Stimulated activated CD8-positive, alpha-beta memory T cell treated with anti-CD3 and anti-CD28 coated beads, Interleukin-2, amount 100 ng/mL, for 1 hour (primary cell): Measurements from ENCODE around the gene MAPK11.

ENCODE experiments used
- DNase-seq, 2 donors: peaks; one replicate each; pipeline ENCODE4 v3.0.0-alpha.2; 2020; ENCODE audit warnings: low read depth in 2 of 2

MAPK11 gene

DNA sequence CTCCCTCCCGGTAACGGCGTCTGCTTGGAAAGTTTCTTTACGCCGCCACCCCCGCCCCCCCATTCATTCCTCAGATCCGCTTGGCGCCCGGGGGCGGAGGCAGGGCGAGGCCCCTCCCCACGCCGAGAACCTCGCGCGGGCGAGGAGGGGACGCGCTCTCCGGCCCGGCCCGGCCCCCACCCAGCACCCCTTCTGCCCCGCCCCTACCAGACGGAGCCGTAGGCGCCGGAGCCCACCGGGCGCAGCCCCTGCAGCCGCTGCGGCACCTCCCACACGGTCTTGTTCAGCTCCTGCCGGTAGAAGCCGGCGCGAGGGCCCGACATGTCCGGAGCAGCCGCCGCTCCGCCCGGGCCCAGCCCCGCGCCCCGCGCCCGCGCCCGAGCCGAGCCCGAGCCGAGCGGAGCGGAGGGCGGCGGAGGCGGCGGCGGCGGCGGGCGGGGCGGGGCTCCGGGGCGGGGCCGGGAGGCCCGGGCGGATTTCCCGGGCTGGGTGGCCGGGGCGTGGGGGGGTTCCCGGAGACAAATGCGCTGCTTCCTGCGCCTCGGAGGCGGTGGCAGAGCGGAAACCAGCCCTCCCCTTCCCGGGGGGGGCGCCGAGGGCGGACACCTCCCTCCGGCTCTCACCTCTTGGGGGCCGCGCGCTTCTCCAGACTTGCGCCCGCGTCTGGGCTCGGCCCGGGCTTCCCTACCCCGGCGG lies at the start of gene MAPK11:
Gene MAPK11, minus strand, starts transcription at position 411 of the 696 bp plus-strand sequence. Its CDS starts 88 bp downstream, at position 323.
- DNase-seq, result peak; percentile 36 to 53

DNA sequence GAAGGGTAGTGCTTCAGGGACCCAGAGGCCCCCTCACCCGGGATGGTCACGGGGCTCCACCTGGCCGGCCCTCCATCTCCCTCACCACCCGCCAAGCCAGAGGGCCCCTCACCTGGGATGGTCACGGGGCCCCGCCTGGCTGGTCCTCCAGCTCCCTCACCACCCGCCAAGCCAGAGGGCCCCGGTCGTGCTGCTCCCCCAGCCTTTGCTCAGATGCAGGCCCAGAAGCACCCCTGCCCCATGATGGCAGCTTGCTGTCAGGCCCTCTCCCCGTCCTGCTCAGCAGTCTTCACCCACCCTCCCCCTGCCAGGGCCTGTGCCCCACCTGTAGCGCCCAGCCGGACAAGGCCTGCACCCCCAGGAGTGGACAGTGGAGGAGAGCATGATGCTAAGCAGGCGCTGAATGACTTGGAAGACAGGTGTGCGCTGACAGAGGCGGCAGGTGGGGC lies 49.3 kb upstream of the MAPK11 start:
- no peak for DNase-seq

- DNase-seq, result no peak
These were observed 48.7 kb upstream of the MAPK11 start for GRCh38 chr22:50318698-50319411.

DNA sequence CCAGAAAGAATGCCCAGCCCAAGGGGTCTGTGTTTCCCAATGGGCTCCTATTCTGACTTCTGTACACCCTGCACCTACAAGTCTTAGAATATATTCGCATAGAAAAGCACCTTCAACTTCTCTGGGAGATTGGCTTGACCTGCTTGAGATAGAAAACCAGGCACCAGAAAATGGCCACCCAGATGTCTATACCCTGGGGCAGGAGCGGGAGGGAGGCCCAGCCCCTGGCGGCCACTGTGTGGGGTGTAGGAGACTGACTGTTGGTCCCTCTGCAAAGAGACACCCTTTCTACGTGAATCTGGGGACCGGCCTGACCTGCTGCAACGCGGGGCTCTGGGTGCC lies 48.1 kb upstream of the MAPK11 start:
- no peak for DNase-seq

GRCh38 chr22:50317674-50318073 lies 47.5 kb upstream of the MAPK11 start:
- DNase-seq, result no peak

DNA sequence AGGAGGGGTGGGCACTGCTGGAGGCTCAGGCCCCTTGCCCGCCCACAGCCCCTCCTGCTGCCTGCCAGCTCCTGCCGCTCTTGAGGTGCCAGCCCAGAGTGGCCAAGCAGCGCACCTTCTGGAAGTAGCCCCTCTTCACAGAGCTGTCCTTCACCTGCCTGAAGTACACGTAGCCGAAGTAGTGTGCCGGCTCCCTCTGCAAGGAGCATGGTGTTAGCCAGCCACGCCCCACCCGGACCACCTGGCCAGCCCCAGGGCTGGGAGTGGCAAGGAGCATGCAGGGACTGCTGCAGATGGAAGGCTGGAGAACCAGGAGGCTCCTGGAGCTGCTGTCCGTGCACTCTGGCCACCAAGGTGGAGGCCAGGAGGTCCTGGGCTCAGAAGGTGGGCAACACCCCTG lies 47.0 kb upstream of the MAPK11 start:
- DNase-seq, result no peak

- DNase-seq, result no peak
These were observed 46.2 kb upstream of the MAPK11 start for GRCh38 chr22:50316114-50317065.

GRCh38 chr22:50315289-50316113 lies 45.3 kb upstream of the MAPK11 start:
- no peak for DNase-seq

- DNase-seq, result peak; percentile 43 to 54
These were observed 44.5 kb upstream of the MAPK11 start for GRCh38 chr22:50314455-50315288.

- no peak for DNase-seq
These were observed 43.9 kb upstream of the MAPK11 start for GRCh38 chr22:50314081-50314454.

DNA sequence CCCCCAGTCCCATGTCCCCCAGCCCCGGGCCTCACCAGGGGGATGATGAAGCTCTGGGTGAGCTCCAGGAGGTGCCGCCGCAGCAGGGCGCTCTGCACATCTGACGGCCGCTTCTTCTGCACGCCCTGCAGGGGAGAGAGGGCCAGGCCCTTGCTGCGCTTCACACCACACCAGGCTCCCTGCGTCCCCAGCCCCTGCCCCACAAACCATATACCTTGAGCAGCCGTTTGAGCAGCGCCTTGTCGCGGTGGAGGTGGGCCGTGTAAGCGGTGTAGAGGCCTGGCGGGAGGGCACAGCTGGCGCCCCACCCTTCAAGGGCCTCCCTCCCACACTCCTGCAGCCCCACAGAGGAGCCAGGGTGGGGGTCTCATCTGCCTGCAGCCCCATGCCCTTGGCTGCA lies 43.4 kb upstream of the MAPK11 start:
- no peak for DNase-seq

DNA sequence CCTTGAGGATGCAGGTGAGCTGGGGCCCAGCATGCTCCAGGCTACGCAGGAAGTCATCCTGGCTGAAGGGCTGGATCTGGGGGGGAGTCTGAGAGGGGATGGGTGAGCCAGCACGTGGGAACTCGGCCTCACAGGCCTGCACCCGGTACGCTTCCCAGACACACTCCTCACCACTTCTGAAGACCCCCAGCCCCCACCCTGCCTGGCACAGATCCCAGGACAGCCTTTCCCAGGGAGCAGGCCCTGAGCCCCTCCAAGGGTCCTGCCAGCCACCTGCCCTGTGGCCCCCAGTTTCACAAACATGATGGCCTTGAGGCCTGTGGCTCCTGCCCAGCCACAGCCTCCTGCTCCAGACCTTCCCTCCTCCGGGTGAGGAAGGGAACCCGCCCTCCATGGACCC lies 42.8 kb upstream of the MAPK11 start:
- DNase-seq, result no peak

GRCh38 chr22:50312371-50312770 lies 42.2 kb upstream of the MAPK11 start:
- no peak for DNase-seq

- no peak for DNase-seq
These were observed 41.6 kb upstream of the MAPK11 start for GRCh38 chr22:50311606-50312351.

GRCh38 chr22:50310949-50311444 lies 40.8 kb upstream of the MAPK11 start:
- no peak for DNase-seq

GRCh38 chr22:50310031-50310722 lies 40.0 kb upstream of the MAPK11 start:
- no peak for DNase-seq

DNA sequence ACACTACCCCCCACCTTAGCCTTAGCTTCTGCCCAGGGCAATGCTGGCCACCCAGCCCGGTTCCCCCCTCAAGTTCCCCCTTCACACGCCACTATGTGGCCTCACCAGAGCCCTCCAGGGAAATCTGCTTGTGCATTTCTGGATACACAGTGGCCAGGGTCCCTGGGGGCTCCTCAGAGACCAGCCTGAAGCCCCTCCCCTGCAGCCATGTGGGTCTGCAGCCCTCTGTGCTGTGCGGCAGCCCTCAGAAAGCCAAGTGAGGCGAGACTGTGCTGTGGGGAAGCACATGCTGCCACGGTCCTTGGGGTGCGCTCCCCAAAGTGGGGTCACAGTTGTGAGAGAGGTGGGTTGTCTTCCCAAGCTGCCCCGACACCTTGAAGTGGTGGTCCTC lies 39.4 kb upstream of the MAPK11 start:
- no peak for DNase-seq

DNA sequence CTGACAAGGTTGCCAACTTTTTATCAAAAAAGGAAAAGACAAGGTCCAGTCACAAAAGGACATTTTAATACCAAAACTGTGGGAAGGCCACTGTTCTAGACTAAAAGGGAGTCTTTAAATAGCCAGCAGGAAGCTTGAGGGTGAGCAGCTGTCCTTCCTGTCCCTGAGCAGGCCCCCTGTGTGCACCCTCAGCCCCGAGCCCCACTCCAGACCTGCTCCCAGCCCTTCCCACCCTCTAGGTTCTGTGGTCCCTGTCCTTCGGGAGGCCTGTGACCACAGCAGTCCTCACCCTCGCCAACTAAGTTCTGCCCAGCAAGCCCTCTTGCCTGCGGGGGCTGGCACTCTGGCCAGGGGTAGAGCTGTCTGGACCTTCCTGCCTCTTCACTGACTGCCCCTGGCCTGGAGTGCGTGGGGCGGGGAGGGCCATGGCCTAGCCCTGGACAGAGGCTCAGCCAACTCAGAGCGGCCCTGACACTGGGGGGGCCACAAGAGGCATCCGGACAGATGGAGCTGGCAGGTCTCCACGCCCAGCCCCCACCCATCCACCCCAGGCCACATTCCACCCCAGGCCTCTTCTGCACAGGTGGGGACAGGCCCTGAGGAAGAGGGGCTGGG lies 38.9 kb upstream of the MAPK11 start:
- no peak for DNase-seq

GRCh38 chr22:50308597-50308935 lies 38.4 kb upstream of the MAPK11 start:
- DNase-seq, result no peak
